RPMI8226 (cell line): ENCODE results near the gene DCDC2C.
"Not testable (repeated sequence)": the region's sequence is repeated elsewhere in the genome, so short reads cannot be mapped to it uniquely, and the experiment has no call there.

Source experiments
- DNase-seq: peaks from one replicate; pipeline ENCODE4 v3.0.0-alpha.2; 2015

Gene DCDC2C

DNA sequence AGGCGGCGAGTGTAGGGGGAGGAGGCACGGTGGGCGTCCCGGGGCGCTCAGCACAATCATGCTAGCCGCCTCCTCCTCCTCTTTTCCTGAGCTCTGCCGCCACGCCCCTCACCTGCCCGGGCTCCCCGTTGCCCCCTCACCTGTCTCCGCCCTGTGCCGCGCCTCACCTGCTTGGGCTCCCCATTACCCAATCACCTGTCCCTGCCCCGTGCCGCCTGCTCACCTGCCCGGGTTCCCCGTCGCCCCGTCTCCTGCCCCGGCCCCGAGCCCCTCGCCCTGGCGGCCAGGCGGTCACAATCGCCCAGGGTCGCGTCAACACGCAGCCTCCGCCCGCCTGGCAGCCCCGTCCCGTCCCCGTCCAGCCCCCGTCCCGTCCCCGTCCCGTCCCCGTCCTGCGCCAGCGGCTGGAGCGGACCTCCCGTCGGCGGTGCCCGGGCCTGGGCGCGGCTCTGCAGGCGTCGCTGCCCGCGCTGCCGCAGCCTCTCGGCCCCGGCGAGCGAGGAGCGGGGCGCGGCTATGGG is at the start of gene DCDC2C:
TSS of gene DCDC2C (plus strand) at position 340 of the 521 bp plus-strand sequence. CDS start at position 517, 177 bp downstream.
- DNase-seq: no peak

DNA sequence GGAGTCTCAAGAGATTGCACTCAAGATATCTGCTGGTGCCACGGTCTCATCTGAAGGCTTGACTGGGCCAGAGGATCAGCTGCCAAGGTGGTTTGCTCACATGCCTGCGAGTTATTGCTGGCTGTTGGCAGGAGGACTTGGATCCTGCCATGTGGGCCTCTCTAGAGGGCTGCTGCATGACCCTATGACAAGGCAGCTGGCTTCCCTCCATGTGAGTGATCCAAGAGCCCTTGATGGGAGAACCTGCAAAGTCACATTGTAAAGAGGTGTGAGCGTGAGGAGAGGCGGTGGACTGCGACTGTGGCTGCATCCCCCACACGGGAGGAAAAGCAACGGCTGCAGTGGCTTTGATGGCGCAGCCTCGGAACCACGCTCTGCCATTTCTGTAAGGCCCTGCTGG is 49.4 kb upstream of the DCDC2C start:
- DNase-seq: no peak

DNA sequence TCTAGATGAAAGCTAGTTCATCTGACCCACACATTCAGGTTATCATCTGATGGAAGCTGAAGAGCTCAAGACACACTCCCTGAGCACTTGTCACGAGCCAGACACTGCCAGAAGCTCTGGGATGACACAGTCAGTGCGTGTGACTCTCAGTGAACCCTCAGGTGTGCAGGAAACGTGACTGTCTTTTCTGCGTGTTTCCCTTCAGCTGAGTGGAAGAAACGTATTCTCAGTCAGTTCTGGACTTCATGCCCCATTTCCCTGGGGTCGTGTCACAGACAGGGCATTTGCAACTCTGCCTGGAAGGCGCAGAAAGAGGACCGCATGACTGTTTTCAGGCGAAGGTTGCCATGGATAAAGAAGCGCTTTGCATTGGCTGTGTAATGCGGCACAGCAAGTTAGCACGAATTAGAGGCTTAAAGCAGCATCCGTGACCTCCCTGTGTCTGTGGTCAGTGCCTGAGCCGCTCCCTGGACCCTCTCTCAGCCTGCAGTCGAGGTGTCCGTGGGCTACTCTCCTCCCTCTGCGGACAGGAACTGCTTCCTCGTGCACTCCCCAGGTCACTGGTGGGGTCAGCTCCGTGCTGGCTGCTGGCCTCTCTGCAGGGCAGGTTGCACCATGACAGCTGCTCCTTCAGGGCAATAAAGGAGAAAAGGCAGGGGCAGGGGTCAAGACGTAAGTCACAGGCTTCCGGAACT is 48.7 kb upstream of the DCDC2C start:
- no peak for DNase-seq

GRCh38 chr2:3655871-3656761 is 47.3 kb upstream of the DCDC2C start:
- DNase-seq: no peak

DNA sequence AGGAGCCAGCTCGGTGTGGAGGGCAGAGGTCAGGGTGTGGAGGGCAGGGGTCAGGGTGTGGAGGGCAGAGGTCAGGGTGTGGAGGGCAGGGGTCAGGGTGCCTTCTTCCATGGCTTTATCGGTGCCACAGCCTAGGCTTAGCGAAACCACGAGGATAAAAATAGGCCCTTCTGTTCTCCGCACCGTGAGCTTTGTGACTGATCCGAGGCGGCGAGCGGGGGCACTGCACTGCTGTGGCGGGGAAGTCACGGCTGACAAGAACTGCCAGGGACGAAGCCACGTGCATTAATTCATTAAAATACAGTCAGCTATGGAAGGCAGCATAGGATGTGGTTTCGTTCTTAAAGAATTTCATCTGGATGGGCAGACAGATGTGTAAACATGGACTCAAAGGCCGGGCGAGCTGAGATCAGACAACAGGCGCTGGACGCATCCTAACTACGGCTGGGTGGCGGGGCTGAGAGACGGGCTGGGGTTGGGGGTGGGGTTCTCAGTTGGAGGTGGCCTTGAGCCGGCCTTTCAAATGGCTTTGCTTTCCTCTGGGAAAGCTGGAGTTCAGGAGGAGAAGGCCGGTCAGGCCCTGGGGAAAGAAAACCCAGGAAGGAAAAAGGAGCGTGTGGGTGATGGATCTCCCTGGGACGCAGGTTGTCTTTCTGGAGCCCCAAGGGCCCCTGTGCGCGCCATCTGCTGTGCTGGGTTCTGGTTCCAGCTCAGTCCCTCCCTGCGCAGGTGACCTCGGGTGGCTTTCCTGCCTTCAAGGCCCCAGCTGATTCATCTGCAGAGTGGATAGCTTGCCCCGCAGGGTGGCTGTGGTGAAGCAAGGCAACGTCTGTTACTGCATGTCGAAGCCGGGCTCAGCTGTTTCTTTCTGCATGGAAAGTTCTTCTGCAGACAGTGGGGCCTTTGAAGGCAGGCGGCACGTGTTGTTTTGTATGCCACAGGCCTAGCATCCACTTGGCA is 46.3 kb upstream of the DCDC2C start:
- DNase-seq: no peak

DNA sequence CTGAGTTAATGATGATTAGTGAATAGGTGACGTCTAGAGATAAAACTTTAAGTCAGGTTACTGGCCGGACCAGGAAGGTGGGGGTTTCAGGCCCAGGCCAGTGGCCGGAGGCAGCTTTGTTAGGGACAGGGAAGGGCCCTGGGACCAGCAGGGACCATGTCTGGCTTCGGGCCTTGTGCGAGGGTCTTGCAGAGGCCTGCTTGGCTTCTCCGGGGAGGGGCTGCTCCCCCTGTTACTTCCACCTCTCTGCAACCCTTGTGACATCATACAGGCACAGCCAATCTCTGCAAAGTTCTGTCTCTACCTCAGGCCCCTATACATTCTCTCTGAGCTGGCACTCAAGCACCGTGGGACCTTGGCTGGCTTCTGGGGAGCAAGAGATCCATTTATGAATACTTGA is 45.5 kb upstream of the DCDC2C start, which contains the start of gene ALLC:
TSS of gene ALLC (plus strand) at position 320 of the 400 bp plus-strand sequence. CDS start 12,958 bp downstream, outside the sequence.
- DNase-seq: no peak

DNA sequence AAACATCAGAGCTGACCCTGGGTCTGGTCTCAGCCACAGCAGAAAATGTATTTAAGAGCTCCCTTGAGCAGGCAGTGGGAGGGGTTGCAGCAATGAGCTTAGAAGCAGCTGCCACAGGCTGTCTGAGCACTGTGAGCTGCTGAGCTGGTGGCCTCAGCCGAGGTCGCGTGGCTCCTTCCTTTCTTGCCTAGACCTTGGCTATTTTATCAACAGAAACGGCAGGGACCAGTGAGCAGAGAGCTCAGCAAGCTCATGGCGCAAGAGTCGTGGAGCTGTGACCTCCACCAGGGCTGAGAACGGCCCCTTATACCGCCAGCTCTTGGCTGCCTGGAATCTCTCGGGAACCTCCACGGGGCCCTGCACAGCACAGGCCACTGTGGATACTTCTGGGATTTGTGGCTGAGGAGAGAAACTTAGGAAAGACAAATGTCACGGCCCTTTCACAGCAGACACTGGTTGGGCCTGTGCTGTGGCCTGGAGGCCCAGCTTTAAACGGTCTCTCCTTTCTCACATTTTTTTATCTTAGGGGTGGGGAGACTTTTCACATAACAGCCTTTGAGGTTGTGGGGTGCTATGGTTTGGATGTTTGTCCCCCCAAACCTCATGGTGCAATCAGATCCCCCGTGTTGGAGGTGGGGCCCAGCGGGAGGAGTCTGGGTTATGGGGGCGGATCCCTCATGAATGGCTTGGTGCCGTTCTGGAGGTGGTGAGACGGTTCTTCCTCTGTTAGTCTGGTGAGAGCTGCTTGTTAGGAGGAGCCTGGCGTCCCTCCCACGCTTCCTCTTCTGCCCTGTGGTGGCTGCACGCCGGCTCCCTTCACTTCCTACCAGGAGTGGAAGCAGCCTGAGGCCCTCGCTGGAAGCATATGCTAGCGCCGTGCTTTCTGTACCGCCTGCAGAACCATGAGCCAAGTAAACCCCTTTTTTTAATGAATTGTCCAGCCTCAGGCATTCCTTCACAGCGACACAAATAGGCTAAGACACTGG is 43.6 kb upstream of the DCDC2C start:
- DNase-seq: no peak

DNA sequence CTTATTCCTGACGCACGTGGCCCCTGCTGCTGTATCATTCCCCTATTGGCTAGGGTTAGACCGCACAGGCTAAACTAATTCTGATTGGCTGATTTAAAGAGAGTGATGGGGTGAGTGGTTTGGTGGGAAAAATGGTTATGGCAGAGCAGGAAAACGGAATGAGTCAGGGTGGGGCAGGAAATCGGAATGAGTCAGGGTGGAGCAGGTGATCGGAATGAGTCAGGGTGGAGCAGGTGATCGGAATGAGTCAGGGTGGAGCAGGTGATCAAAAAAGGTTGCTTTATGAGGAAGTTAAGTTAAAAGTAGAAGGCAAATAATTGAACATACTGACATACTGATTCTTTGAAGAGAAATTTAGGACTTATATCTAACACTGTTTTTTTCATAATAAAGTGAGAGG is 42.7 kb upstream of the DCDC2C start:
- DNase-seq: not testable (repeated sequence)

- no peak for DNase-seq
These were observed 42.2 kb upstream of the DCDC2C start for GRCh38 chr2:3661149-3661660.

- no peak for DNase-seq
These were observed 41.1 kb upstream of the DCDC2C start for GRCh38 chr2:3662239-3662638.

DNA sequence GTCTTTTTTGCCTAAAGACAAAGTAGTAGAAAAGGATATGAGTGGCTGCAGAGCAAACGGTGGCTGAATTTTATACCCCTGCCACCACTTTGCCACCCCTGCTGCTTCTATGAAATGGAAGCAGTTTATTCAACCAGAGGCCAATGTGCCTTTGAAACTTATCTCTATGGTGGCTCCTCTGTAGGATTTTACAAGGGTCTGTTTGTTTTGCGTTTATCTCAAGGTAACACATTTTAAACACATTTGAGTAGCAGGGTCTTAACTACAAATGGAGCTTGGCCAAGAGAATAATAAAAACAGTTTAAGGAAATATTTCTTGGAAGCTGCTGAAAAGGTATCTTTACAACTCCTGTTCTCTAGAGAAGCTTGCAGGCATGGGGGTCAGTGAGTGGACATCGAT is 39.3 kb upstream of the DCDC2C start:
- DNase-seq: no peak

GRCh38 chr2:3664925-3665324 is 38.5 kb upstream of the DCDC2C start:
- no peak for DNase-seq

DNA sequence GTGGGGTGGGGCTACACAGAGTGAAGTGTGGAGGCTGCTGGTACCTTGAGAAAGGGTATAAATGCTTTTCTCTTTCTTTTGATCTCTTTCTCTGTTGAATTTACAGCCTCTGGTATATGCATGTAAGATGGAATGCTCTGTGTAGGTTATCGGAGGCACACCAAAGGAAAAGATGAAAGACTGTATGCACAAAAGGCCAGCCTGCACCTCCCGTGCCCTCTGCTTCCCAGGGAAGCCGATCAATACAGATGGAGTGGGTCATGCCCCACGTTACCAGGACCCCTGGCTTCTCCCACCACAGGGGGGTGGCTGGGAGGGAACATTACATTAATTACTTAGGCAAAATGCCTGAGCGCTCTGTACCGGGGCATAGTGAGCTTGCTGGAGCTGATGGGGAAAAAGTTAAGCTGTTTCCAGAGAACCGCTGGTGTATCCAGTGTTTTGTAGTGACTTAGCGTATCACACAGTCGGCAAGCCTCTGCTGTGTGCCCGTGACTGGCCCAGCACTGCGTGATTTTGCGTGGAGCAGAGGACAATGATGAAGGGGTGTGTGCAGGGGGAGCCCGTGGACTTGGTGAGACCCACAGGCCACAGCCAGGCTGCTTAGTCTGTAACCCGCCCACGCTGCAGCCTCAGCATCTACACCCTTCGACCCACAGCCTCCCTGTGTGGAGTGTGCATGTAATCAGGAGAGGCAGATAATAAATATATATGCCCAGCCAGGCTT is 37.3 kb upstream of the DCDC2C start:
- no peak for DNase-seq

GRCh38 chr2:3666613-3666975 is 36.8 kb upstream of the DCDC2C start:
- no peak for DNase-seq

- DNase-seq: peak; percentile 35
These were observed 36.2 kb upstream of the DCDC2C start for GRCh38 chr2:3667151-3667631.

GRCh38 chr2:3669656-3670055 is 33.7 kb upstream of the DCDC2C start:
- no peak for DNase-seq

GRCh38 chr2:3670376-3670775 is 33.0 kb upstream of the DCDC2C start:
- DNase-seq: no peak

DNA sequence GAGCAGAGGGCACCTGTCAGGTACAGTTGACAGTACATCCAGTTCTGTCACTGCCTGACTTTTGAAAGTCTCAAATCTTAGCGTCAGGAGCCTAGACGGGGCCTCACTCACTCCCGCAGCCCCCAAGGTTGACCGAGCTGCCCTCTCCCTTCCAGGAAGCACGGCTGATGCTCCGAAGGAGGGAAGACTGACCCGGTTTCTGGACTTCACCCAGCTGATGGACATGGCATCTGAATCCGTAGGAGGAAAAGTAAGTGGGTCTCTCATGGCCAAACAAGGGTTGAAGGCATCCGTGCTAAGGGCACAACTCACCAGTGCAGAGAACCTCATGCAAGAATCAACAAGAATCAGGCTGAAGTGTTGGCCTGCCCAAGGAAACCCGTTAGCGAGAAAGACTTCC is 32.4 kb upstream of the DCDC2C start:
- DNase-seq: no peak

- DNase-seq: peak; percentile 35
These were observed 30.3 kb upstream of the DCDC2C start for GRCh38 chr2:3672861-3673678.
